Glutamatergic neuron (in vitro differentiated cells): Measurements from ENCODE around the gene TMIGD3. TPM values are rescaled to one million over a fixed set of nuclear protein-coding genes. Genes with fewer than 3 reads are reported as not detected.

ENCODE experiments used
- DNase-seq: peaks from one replicate; pipeline ENCODE4 v3.0.0; 2022
- H3K27ac Mint-ChIP-seq: one replicate; pipeline ENCODE4 v1.8.0; 2020; ENCODE audit warnings: mild to moderate bottlenecking, mixed read lengths, inconsistent platforms; ENCODE audit not compliant: unreplicated experiment
- H3K27me3 Mint-ChIP-seq: one replicate; pipeline ENCODE4 v1.8.0; 2020; ENCODE audit warnings: mild to moderate bottlenecking, moderate library complexity, mixed read lengths, inconsistent platforms; ENCODE audit not compliant: unreplicated experiment
- H3K36me3 Mint-ChIP-seq: one replicate; pipeline ENCODE4 v1.8.0; 2020; ENCODE audit warnings: mild to moderate bottlenecking, mixed read lengths, inconsistent platforms; ENCODE audit not compliant: unreplicated experiment
- H3K4me1 Mint-ChIP-seq: one replicate; pipeline ENCODE4 v1.8.0; 2020; ENCODE audit warnings: mild to moderate bottlenecking, low read depth, mixed read lengths, inconsistent platforms; ENCODE audit not compliant: unreplicated experiment
- H3K4me3 Mint-ChIP-seq: one replicate; pipeline ENCODE4 v1.8.0; 2020; ENCODE audit warnings: mild to moderate bottlenecking, mixed read lengths, inconsistent platforms; ENCODE audit not compliant: unreplicated experiment
- H3K9me3 Mint-ChIP-seq: one replicate; pipeline ENCODE4 v1.8.0; 2020; ENCODE audit warnings: mild to moderate bottlenecking, moderate library complexity, mixed read lengths, inconsistent platforms; ENCODE audit not compliant: unreplicated experiment
- total RNA-seq: library from RNA; stranded (reverse); fragmentation: NEBNext Ultra II Directional; extraction: Animal tissue kit (Norgen Biotek cat#: 25700); gene quantifications from one replicate; pipeline ENCODE4 v1.2.1, GENCODE V29; 2021; ENCODE audit not compliant: unreplicated experiment
- TF ChIP-seq, protein P1 (sequence below): fragments of 200-600 bp; sonication (generic); IDR thresholded peaks from one replicate; pipeline ENCODE4 v1.5.0; 2021; ENCODE audit not compliant: partially characterized antibody, unreplicated experiment

TMIGD3 gene
- total RNA-seq, 1 donor from 2014 or later: not detected

DNA sequence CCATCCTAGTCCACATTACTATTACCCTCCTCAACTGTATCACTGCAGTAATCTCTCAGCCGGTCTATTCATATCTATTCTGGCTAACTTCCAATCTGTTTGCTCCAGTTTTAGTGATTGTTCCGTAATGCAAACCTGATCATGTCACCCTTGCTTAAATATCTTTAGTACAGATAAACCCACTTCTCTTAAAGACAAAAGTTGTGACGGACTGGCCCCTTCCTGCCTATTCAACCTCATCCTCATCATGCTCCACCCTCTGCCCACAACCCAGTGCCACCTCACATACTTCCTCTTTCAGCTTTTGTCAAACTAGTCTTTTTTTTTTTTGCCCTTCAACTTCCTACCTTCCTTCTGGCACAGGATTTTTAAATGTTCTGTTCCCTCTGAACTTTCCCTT lies 32.4 kb downstream of the TMIGD3 start:
- TF ChIP-seq, protein P1, sequence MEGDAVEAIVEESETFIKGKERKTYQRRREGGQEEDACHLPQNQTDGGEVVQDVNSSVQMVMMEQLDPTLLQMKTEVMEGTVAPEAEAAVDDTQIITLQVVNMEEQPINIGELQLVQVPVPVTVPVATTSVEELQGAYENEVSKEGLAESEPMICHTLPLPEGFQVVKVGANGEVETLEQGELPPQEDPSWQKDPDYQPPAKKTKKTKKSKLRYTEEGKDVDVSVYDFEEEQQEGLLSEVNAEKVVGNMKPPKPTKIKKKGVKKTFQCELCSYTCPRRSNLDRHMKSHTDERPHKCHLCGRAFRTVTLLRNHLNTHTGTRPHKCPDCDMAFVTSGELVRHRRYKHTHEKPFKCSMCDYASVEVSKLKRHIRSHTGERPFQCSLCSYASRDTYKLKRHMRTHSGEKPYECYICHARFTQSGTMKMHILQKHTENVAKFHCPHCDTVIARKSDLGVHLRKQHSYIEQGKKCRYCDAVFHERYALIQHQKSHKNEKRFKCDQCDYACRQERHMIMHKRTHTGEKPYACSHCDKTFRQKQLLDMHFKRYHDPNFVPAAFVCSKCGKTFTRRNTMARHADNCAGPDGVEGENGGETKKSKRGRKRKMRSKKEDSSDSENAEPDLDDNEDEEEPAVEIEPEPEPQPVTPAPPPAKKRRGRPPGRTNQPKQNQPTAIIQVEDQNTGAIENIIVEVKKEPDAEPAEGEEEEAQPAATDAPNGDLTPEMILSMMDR: no peak
- Mint-ChIP-seq H3K36me3 (no peaks in the 10 kb centered on the region), H3K27me3 (peaks cover 2% of the 10 kb centered on the region), H3K4me1 (peaks cover 3% of the 10 kb centered on the region), H3K4me3 (no peak overlapping the region), H3K9me3 (no peaks in the 10 kb centered on the region), H3K27ac (no peak overlapping the region)
- DNase-seq: no peak

DNA sequence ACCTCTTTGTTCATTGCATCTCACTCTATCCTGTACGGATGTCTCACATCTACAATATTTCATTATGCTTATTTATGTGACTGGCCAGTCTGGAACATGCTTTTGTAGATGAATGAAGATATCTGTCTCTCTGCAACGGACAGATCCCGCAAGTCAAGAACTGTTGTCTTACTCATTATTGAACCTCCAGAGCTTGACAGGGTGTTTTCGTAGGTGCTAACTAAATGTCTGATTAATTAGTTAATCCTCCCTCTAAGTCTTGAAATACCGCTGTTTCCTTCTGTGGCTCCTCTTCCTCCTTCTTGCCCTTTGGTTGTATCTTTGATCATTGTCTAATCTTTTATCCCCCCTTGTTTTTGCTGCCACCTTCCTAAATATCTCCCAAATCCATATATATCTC lies 32.8 kb downstream of the TMIGD3 start:
- Mint-ChIP-seq H3K9me3 (no peaks in the 10 kb centered on the region), H3K4me1 (no peaks in the 10 kb centered on the region), H3K36me3 (no peaks in the 10 kb centered on the region), H3K27ac (no peak overlapping the region), H3K4me3 (no peak overlapping the region), H3K27me3 (peaks cover 2% of the 10 kb centered on the region)
- no peak for DNase-seq
- TF ChIP-seq, protein P1: no peak

DNA sequence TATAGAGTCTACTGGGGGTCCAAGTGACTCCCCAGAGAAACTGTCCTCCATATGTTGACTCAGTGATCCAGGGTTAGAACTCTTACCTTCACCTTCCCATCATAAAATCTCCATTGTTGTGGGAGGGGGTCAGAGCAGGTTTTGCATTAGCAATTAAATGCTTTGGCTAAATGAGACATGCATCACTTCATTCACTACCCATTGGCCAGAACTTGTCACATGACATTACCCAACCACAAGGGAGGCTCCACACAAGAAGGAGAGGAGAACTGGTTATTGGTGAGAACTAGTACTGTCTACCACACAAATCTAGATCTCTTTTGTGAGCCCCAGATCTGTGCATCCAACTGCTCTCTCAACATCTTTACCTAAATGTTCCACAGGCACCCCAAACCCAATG lies 33.9 kb downstream of the TMIGD3 start:
- TF ChIP-seq, protein P1: no peak
- peaks cover 2% of the 10 kb centered on the region for H3K27me3 Mint-ChIP-seq
- H3K36me3 Mint-ChIP-seq: no peaks in the 10 kb centered on the region
- no peaks in the 10 kb centered on the region for H3K4me1 Mint-ChIP-seq
- H3K9me3 Mint-ChIP-seq: no peaks in the 10 kb centered on the region
- no peak overlapping the region for H3K4me3 Mint-ChIP-seq
- no peak for DNase-seq
- no peak overlapping the region for H3K27ac Mint-ChIP-seq

DNA sequence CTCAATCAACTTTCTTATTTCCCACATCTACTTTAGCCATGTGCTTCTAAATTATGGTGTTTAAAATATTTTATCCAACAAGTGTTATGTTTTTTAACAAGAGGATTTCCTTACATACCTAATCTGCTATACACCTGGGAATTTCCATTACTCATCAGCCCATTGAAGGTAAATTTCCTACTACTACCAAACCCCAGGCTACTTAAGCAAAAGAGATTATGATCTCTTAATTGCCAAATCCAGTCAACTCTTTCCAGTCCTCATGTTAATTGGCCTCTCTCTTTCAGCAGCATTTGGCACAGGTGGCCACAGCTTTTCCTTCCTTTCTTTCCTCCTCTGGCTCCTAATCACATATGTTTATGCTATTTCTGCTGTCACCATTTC lies 34.7 kb downstream of the TMIGD3 start:
- Mint-ChIP-seq H3K27me3 (peaks cover 2% of the 10 kb centered on the region), H3K4me1 (no peaks in the 10 kb centered on the region), H3K27ac (no peak overlapping the region), H3K36me3 (no peaks in the 10 kb centered on the region), H3K9me3 (peaks cover 1% of the 10 kb centered on the region), H3K4me3 (no peak overlapping the region)
- TF ChIP-seq, protein P1: no peak
- DNase-seq: no peak

DNA sequence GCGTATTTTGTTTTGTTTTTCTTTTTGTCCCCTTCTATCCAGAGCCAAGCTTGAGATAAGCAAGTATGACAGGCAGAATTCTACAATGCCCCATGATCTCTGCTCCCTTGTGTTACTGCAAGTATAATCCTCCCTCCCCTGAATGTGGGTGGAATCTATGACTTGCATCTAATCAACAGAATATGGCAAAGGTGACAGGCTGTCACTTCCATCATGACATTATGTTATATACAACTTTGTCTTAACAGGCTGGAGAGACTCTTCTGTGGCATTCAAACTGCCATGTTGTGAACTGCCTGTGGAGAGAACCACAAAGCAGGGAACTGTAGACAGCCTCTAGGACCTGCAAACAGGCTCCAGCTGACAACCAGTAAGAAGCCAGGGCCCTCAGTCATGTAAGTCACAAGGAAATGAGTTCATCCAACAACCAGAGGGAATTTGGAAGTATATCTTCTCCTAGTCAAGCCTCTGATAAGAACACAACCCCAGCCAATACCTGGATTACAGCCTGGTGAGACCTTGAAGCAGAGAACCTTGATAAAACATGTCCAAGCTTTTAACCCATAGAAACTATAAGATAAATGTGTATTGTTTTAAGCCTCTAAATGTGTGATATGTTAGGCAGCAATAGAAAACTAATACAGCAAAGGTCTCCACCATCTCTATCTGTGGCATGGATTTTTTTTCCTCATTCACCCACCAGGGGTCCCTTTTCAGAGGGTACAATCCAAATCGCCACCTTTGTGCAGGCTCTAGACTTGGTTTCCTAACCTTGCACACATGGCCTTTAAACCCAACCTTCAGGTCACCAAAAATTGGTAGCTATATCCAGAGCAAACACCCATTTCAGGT lies 35.3 kb downstream of the TMIGD3 start:
- Mint-ChIP-seq H3K4me1 (no peaks in the 10 kb centered on the region), H3K36me3 (no peaks in the 10 kb centered on the region), H3K9me3 (peaks cover 1% of the 10 kb centered on the region), H3K27ac (no peak overlapping the region), H3K27me3 (peaks cover 2% of the 10 kb centered on the region), H3K4me3 (no peak overlapping the region)
- DNase-seq: no peak
- TF ChIP-seq, protein P1: no peak
